ENCODE data around the gene WDR27. TPM values are rescaled to one million over a fixed set of nuclear protein-coding genes. Genes with fewer than 3 reads are reported as not detected.

The WDR27 gene
- total and polyA plus RNA-seq, 9 donors: 16.6 to 53.4 (median 38.7) TPM

GRCh38 chr6:169529931-169530751, 171.7 kb downstream of the WDR27 start:
- Histone ChIP-seq H3K4me1 (ENCODE audit: insufficient read depth) (no peaks in the 10 kb centered on the region), H3K9me3 (peaks cover 0 to 6% of the 10 kb centered on the region in 2 donors), H3K27me3 (no peaks in the 10 kb centered on the region), H3K36me3 (no peaks in the 10 kb centered on the region), H3K4me3 (no peak overlapping the region), H3K27ac (no peak overlapping the region)
- intact Hi-C loops (cut with DNase I): no loop called here
- 83 to 87% (median 85%) methylated on average over 13 of the region's 13 CpGs for WGBS, 3 donors
- DNase-seq: no peak
- no peak for TF ChIP-seq POLR2A (IDR thresholded peaks at IDR 0.05)
- TF ChIP-seq EP300 (IDR thresholded peaks at IDR 0.05): no peak
- TF ChIP-seq CTCF (IDR thresholded peaks at IDR 0.05): no peak

GRCh38 chr6:169528755-169529154, 173.1 kb downstream of the WDR27 start:
- H3K4me1 ChIP-seq (ENCODE audit: insufficient read depth): no peaks in the 10 kb centered on the region
- H3K36me3 ChIP-seq: no peaks in the 10 kb centered on the region
- H3K9me3 ChIP-seq: peaks cover 0 to 3% of the 10 kb centered on the region in 2 donors
- no peak for DNase-seq
- TF ChIP-seq POLR2A (IDR thresholded peaks at IDR 0.05) (no peak), EP300 (IDR thresholded peaks at IDR 0.05) (no peak), CTCF (IDR thresholded peaks at IDR 0.05) (no peak)
- 91 to 99% (median 96%) methylated on average over 3 of the region's 3 CpGs for WGBS, 3 donors
- H3K27me3 ChIP-seq: no peaks in the 10 kb centered on the region
- H3K4me3 ChIP-seq: no peak overlapping the region
- intact Hi-C loops (cut with DNase I): no loop called here
- no peak overlapping the region for H3K27ac ChIP-seq

- no peak for DNase-seq
- Histone ChIP-seq H3K4me3 (no peak overlapping the region), H3K27me3 (no peaks in the 10 kb centered on the region), H3K9me3 (no peaks in the 10 kb centered on the region), H3K36me3 (no peaks in the 10 kb centered on the region), H3K4me1 (ENCODE audit: insufficient read depth) (no peaks in the 10 kb centered on the region), H3K27ac (no peak overlapping the region)
- WGBS, 3 donors: 92 to 100% (median 99%) methylated on average over 1 of the region's 1 CpG
- intact Hi-C loops (cut with DNase I): no loop called here
- TF ChIP-seq CTCF (IDR thresholded peaks at IDR 0.05) (no peak), POLR2A (IDR thresholded peaks at IDR 0.05) (no peak), EP300 (IDR thresholded peaks at IDR 0.05) (no peak)
These were observed 174.5 kb downstream of the WDR27 start for GRCh38 chr6:169527306-169527705.

DNA sequence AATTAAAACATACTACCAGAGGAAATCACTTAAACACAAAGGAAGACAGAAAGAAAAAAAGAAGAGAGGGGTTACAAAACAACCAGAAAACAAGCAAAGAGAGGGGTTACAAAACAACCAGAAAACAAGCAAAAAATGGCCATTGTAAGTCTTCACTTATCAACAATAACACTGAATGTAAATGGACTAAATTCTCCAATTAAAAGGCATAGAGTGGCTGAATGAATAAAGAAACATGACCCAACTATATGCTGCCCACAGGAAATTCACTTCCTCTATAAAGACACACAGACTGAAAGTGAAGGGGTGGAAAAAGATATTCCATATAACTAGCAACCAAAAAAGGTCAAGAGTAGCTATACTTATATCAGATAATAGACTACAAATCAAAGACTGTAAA, 180.0 kb downstream of the WDR27 start:
- intact Hi-C loops (cut with DNase I): no loop called here

More for the DNA sequence above, 180.0 kb downstream of the WDR27 start:
- no peak for DNase-seq
- H3K4me3 ChIP-seq: no peak overlapping the region
- no peaks in the 10 kb centered on the region for H3K4me1 ChIP-seq (ENCODE audit: insufficient read depth)
- H3K27me3 ChIP-seq: no peaks in the 10 kb centered on the region
- H3K36me3 ChIP-seq: no peaks in the 10 kb centered on the region
- peaks cover 0 to 4% of the 10 kb centered on the region in 2 donors for H3K9me3 ChIP-seq
- TF ChIP-seq EP300 (IDR thresholded peaks at IDR 0.05) (no peak), CTCF (IDR thresholded peaks at IDR 0.05) (no peak), POLR2A (IDR thresholded peaks at IDR 0.05) (no peak)
- no peak overlapping the region for H3K27ac ChIP-seq
